ENCODE data around the gene MFAP2. TPM values are rescaled to one million over a fixed set of nuclear protein-coding genes. Genes with fewer than 3 reads are reported as not detected.
"Not testable (repeated sequence)": the region's sequence is repeated elsewhere in the genome, so short reads cannot be mapped to it uniquely, and the experiment has no call there.

Gene MFAP2
- total RNA-seq, 1 experiment from 2014 or later: 12.9 TPM

DNA sequence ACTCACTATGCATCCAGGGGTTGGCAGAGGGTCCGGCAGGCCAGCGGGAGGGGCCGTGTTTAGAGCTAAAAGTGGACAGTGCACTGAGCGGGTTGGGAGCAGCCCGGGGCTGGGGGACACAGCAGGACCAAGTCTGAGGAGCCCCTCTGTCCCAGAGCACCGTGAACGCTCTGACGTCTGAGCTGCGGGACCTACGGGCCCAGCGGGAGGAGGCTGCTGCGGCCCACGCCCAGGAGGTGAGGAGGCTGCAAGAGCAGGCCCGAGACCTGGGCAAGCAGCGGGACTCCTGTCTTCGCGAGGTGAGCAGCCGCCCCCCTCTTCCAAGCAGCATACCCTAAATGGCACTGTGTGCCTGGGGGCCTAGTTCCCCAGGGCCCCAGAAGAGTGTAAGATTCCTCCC lies 25.8 kb downstream of the MFAP2 start:
- Histone ChIP-seq H3K9me3 (ENCODE audit: control insufficient read depth, insufficient read depth, low read depth, low read length) (no peaks in the 10 kb centered on the region), H3K36me3 (ENCODE audit: control insufficient read depth, insufficient read depth, low read length) (no peaks in the 10 kb centered on the region), H3K4me1 (ENCODE audit: control insufficient read depth, insufficient read depth, low read length) (no peaks in the 10 kb centered on the region), H3K27ac (ENCODE audit: low read length) (no peak overlapping the region), H3K27me3 (ENCODE audit: control insufficient read depth, insufficient read depth, low read length) (no peaks in the 10 kb centered on the region), H3K4me3 (ENCODE audit: low read depth in 2 of 2, low read length in 2 of 2) (no peak overlapping the region)
- in situ Hi-C loops (cut with HindIII; ENCODE audit: low pct_unique_long_range_greater_than_20kb, low sequenced_read_pairs): no loop called here
- POLR2A ChIA-PET: no interaction called here
- BruUV-seq (replicated peaks): no TSS peak
- intact Hi-C loops (cut with micrococcal nuclease; ENCODE audit: unreplicated experiment): loop anchor here (5.0 kb wide), 1 partner anchor 93 kb away; no protein-coding TSS in a partner anchor
- TF ChIP-seq SIN3A (IDR thresholded peaks at IDR 0.05; ENCODE audit: borderline replicate concordance, insufficient read depth, low read depth, low read length): no peak
- TF ChIP-seq TCF7L2 (IDR thresholded peaks at IDR 0.05; ENCODE audit: low read depth, low read length): no peak
- TF ChIP-seq, protein P1, sequence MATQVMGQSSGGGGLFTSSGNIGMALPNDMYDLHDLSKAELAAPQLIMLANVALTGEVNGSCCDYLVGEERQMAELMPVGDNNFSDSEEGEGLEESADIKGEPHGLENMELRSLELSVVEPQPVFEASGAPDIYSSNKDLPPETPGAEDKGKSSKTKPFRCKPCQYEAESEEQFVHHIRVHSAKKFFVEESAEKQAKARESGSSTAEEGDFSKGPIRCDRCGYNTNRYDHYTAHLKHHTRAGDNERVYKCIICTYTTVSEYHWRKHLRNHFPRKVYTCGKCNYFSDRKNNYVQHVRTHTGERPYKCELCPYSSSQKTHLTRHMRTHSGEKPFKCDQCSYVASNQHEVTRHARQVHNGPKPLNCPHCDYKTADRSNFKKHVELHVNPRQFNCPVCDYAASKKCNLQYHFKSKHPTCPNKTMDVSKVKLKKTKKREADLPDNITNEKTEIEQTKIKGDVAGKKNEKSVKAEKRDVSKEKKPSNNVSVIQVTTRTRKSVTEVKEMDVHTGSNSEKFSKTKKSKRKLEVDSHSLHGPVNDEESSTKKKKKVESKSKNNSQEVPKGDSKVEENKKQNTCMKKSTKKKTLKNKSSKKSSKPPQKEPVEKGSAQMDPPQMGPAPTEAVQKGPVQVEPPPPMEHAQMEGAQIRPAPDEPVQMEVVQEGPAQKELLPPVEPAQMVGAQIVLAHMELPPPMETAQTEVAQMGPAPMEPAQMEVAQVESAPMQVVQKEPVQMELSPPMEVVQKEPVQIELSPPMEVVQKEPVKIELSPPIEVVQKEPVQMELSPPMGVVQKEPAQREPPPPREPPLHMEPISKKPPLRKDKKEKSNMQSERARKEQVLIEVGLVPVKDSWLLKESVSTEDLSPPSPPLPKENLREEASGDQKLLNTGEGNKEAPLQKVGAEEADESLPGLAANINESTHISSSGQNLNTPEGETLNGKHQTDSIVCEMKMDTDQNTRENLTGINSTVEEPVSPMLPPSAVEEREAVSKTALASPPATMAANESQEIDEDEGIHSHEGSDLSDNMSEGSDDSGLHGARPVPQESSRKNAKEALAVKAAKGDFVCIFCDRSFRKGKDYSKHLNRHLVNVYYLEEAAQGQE (IDR thresholded peaks at IDR 0.05; ENCODE audit: insufficient read depth in 1 of 2, low read depth in 2 of 2, low read length in 1 of 2): no peak
- no peak for TF ChIP-seq POLR2AphosphoS5 (IDR thresholded peaks at IDR 0.05; ENCODE audit: low read depth, low read length)
- TF ChIP-seq, protein P2, sequence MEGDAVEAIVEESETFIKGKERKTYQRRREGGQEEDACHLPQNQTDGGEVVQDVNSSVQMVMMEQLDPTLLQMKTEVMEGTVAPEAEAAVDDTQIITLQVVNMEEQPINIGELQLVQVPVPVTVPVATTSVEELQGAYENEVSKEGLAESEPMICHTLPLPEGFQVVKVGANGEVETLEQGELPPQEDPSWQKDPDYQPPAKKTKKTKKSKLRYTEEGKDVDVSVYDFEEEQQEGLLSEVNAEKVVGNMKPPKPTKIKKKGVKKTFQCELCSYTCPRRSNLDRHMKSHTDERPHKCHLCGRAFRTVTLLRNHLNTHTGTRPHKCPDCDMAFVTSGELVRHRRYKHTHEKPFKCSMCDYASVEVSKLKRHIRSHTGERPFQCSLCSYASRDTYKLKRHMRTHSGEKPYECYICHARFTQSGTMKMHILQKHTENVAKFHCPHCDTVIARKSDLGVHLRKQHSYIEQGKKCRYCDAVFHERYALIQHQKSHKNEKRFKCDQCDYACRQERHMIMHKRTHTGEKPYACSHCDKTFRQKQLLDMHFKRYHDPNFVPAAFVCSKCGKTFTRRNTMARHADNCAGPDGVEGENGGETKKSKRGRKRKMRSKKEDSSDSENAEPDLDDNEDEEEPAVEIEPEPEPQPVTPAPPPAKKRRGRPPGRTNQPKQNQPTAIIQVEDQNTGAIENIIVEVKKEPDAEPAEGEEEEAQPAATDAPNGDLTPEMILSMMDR (IDR thresholded peaks at IDR 0.05): no peak
- CTCF ChIA-PET: interaction anchor here (0.6 kb wide), 1 partner anchor 97 kb away, joined by 5 read pairs; no protein-coding TSS in a partner anchor
- ATAC-seq (no peak), DNase-seq (ENCODE audit: low read depth, low spot score) (no peak)

DNA sequence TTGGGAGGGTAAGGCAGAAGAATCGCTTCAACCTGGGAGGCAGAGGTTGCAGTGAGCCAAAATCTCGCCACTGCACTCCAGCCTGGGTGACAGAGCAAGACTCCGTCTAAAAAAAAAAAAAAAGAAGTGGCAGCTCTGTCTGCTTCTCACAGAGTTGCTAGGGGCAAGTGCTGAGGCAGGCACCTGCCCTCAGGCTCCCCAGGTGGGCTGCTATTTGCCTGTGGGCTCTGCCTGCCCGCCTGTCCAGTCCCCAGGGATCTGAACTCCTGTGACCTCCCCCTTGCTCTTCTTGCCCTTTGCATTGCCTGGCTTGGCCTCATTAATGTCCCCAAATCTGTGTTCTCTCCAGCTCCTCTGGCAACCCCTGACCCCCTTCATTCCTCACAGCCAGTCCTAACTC lies 28.0 kb downstream of the MFAP2 start:
- H3K27me3 ChIP-seq (ENCODE audit: control insufficient read depth, insufficient read depth, low read length); H3K4me1 ChIP-seq (ENCODE audit: control insufficient read depth, insufficient read depth, low read length); DNase-seq (ENCODE audit: low read depth, low spot score); H3K9me3 ChIP-seq (ENCODE audit: control insufficient read depth, insufficient read depth, low read depth, low read length); H3K4me3 ChIP-seq (ENCODE audit: low read depth in 2 of 2, low read length in 2 of 2); H3K36me3 ChIP-seq (ENCODE audit: control insufficient read depth, insufficient read depth, low read length); H3K27ac ChIP-seq (ENCODE audit: low read length); ATAC-seq; POLR2A ChIA-PET; in situ Hi-C loops (cut with HindIII; ENCODE audit: low pct_unique_long_range_greater_than_20kb, low sequenced_read_pairs); BruUV-seq (replicated peaks): not testable (repeated sequence)
- intact Hi-C loops (cut with micrococcal nuclease; ENCODE audit: unreplicated experiment): loop anchor here (5.0 kb wide), 1 partner anchor 95 kb away; no protein-coding TSS in a partner anchor
- CTCF ChIA-PET: interaction anchor here (0.5 to 1.7 kb wide), 8 partner anchors 34 to 477 kb away, joined by 3 to 58 read pairs (median 6); no protein-coding TSS in a partner anchor

DNA sequence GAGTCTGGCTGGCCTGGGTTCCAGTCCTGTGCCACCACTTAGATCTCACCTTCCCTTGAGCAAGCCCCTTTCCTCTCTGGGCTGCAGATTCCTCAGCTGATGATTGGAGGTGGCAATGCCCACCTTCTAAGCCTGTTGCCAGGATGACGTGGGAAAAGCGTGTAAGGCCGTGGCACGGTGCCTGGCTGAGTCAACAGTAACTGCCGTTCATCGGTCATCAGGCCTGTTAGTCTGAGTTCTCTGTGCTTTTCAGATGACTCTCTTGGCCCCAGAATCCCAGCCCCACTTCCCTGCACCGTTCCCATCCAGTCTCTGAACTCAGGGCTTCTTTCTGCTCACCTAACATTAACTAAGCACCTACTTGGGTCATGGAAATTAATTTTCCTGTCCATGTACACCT lies 31.4 kb downstream of the MFAP2 start:
- H3K9me3 ChIP-seq (ENCODE audit: control insufficient read depth, insufficient read depth, low read depth, low read length); BruUV-seq (replicated peaks); DNase-seq (ENCODE audit: low read depth, low spot score); H3K36me3 ChIP-seq (ENCODE audit: control insufficient read depth, insufficient read depth, low read length); intact Hi-C loops (cut with micrococcal nuclease; ENCODE audit: unreplicated experiment); H3K4me3 ChIP-seq (ENCODE audit: low read depth in 2 of 2, low read length in 2 of 2); H3K4me1 ChIP-seq (ENCODE audit: control insufficient read depth, insufficient read depth, low read length); H3K27me3 ChIP-seq (ENCODE audit: control insufficient read depth, insufficient read depth, low read length); POLR2A ChIA-PET; in situ Hi-C loops (cut with HindIII; ENCODE audit: low pct_unique_long_range_greater_than_20kb, low sequenced_read_pairs): not testable (repeated sequence)
- CTCF ChIA-PET: interaction anchor here (0.6 to 1.4 kb wide), 2 partner anchors 12 to 105 kb away, joined by 4 to 9 read pairs; partner anchors contain the start of gene SDHB
- ATAC-seq: peak; percentile 20; the same call in 1 of the 2 replicates
- H3K27ac ChIP-seq (ENCODE audit: low read length): 0 out of 2 replicates have a peak overlapping the region, but pooled peaks have one; percentile 17

DNA sequence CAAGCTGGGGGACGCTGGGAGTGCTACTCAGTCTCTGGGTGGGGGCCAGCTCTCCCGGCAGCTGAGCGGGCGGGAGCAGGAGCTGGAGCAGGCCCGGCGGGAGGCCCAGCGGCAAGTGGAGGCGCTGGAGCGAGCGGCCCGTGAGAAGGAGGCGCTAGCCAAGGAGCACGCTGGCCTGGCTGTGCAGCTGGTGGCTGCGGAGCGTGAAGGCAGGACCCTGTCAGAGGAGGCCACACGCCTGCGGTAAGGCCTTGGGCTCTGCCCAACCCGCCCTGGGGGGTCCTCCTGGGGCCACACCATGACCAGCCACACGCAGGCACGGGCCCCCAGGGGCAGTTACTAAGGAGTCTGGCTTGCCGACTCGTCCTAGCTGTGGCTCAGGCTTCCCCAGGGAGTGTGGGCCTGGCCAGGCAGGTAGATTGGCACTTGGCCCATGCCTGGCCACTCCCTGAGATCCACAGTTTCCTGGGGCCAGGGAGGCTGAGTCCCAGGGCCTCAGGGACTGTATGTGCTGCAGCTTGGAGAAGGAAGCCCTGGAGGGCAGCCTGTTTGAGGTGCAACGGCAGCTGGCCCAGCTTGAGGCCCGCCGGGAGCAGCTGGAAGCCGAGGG lies 32.0 kb downstream of the MFAP2 start:
- in situ Hi-C loops (cut with HindIII; ENCODE audit: low pct_unique_long_range_greater_than_20kb, low sequenced_read_pairs); H3K27ac ChIP-seq (ENCODE audit: low read length); H3K36me3 ChIP-seq (ENCODE audit: control insufficient read depth, insufficient read depth, low read length); CTCF ChIA-PET; H3K27me3 ChIP-seq (ENCODE audit: control insufficient read depth, insufficient read depth, low read length); intact Hi-C loops (cut with micrococcal nuclease; ENCODE audit: unreplicated experiment); H3K4me3 ChIP-seq (ENCODE audit: low read depth in 2 of 2, low read length in 2 of 2); H3K4me1 ChIP-seq (ENCODE audit: control insufficient read depth, insufficient read depth, low read length); DNase-seq (ENCODE audit: low read depth, low spot score); POLR2A ChIA-PET; BruUV-seq (replicated peaks); H3K9me3 ChIP-seq (ENCODE audit: control insufficient read depth, insufficient read depth, low read depth, low read length): not testable (repeated sequence)
- ATAC-seq: peak; percentile 42
